GM03348 (cell line): ENCODE measurements around the gene KPNA6.
A peak's percentile ranks its signal among the peaks of the same experiment; 100 is the strongest.

Experiments
- DNase-seq: peaks from one replicate; pipeline ENCODE4 v3.0.0; 2012; ENCODE audit warnings: low spot score

Gene KPNA6

GRCh38 chr1:32219022-32219421, 111.2 kb downstream of the KPNA6 start:
- DNase-seq, result peak; percentile 67

GRCh38 chr1:32220746-32221580, 113.1 kb downstream of the KPNA6 start:
- DNase-seq, result no peak

- no peak for DNase-seq
These were observed 113.7 kb downstream of the KPNA6 start for GRCh38 chr1:32221581-32221979.

- DNase-seq, result peak; percentile 96
These were observed 114.3 kb downstream of the KPNA6 start, which contains the start of the genes EIF3I and TMEM234 for GRCh38 chr1:32221980-32222755. EIF3I (plus strand) TSS chr1:32222407; CDS start chr1:32222442, 35 bp downstream. TMEM234 (minus strand) TSS chr1:32222353; CDS start chr1:32222322, 31 bp downstream.

- DNase-seq, result no peak
These were observed 115.8 kb downstream of the KPNA6 start for GRCh38 chr1:32223683-32224082.

GRCh38 chr1:32224285-32224684, 116.4 kb downstream of the KPNA6 start:
- no peak for DNase-seq
